SK-N-SH treated with all-trans-retinoic acid at 6 μM for 48 hours (cell line): ENCODE measurements around the gene HOXD11.

ENCODE experiments used
- ATAC-seq: fragments of 200-7000 bp; cut with Tn5 transposase; 3 replicates; pipeline ENCODE4 v1.9.1; 2020; ENCODE audit warnings: mild to moderate bottlenecking, moderate library complexity
- ESRRG ChIP-seq: fragments of 250-450 bp; sonication (Bioruptor Pico); IDR thresholded peaks from 2 replicates; pipeline ENCODE4 v1.6.1; 2021; ENCODE audit warnings: mild to moderate bottlenecking
- GLIS3 ChIP-seq: fragments of 250-450 bp; sonication (Bioruptor Pico); IDR thresholded peaks from 2 replicates; pipeline ENCODE4 v1.5.0; 2020; ENCODE audit warnings: mild to moderate bottlenecking, moderate library complexity
- PATZ1 ChIP-seq: fragments of 250-450 bp; sonication (Bioruptor Pico); IDR thresholded peaks from 2 replicates; pipeline ENCODE4 v1.8.0; 2020; ENCODE audit warnings: mild to moderate bottlenecking, moderate library complexity, borderline replicate concordance
- PPARA ChIP-seq: fragments of 250-450 bp; sonication (Bioruptor Pico); IDR thresholded peaks from 2 replicates; pipeline ENCODE4 v1.5.0; 2020; ENCODE audit warnings: mild to moderate bottlenecking, borderline replicate concordance
- TCF4 ChIP-seq: fragments of 250-450 bp; sonication (Bioruptor Pico); IDR thresholded peaks from 2 replicates; pipeline ENCODE4 v1.8.0; 2021; ENCODE audit warnings: mild to moderate bottlenecking, moderate library complexity, borderline replicate concordance
- TOX ChIP-seq: fragments of 250-450 bp; sonication (Bioruptor Pico); IDR thresholded peaks from 2 replicates; pipeline ENCODE4 v1.8.0; 2021; ENCODE audit warnings: mild to moderate bottlenecking, moderate library complexity, borderline replicate concordance
- ZC3H10 ChIP-seq: fragments of 250-450 bp; sonication (Bioruptor Pico); IDR thresholded peaks from 2 replicates; pipeline ENCODE4 v1.5.1; 2021; ENCODE audit warnings: mild to moderate bottlenecking, moderate library complexity
- ZFP30 ChIP-seq: fragments of 450-650 bp; formaldehyde crosslinking; IDR thresholded peaks from 2 replicates; pipeline ENCODE4 v1.5.0; 2022; ENCODE audit warnings: mild to moderate bottlenecking, moderate library complexity
- ZNF70 ChIP-seq: fragments of 450-650 bp; formaldehyde crosslinking; IDR thresholded peaks from 2 replicates; pipeline ENCODE4 v1.5.0; 2020; ENCODE audit warnings: mild to moderate bottlenecking, moderate library complexity
- TF ChIP-seq, protein P1 (sequence below): fragments of 250-450 bp; sonication (Bioruptor Pico); IDR thresholded peaks from 2 replicates; pipeline ENCODE4 v1.5.1; 2021; ENCODE audit warnings: mild to moderate bottlenecking, moderate library complexity

Gene HOXD11

GRCh38 chr2:176158855-176159662 lies 52.0 kb downstream of the HOXD11 start:
- 0 out of 3 replicates have a peak, but pooled peaks have one; percentile 11 for ATAC-seq
- TF ChIP-seq PATZ1 (CRISPR knock-in tag) (no peak), TOX (CRISPR knock-in tag) (no peak), PPARA (no peak), ZFP30 (CRISPR knock-in tag) (no peak), GLIS3 (CRISPR knock-in tag) (no peak), ZNF70 (CRISPR knock-in tag) (no peak), TCF4 (CRISPR knock-in tag) (no peak), ZC3H10 (CRISPR knock-in tag) (no peak), ESRRG (CRISPR knock-in tag) (no peak)
- TF ChIP-seq, protein P1, sequence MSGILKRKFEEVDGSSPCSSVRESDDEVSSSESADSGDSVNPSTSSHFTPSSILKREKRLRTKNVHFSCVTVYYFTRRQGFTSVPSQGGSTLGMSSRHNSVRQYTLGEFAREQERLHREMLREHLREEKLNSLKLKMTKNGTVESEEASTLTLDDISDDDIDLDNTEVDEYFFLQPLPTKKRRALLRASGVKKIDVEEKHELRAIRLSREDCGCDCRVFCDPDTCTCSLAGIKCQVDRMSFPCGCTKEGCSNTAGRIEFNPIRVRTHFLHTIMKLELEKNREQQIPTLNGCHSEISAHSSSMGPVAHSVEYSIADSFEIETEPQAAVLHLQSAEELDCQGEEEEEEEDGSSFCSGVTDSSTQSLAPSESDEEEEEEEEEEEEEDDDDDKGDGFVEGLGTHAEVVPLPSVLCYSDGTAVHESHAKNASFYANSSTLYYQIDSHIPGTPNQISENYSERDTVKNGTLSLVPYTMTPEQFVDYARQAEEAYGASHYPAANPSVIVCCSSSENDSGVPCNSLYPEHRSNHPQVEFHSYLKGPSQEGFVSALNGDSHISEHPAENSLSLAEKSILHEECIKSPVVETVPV (CRISPR knock-in tag): no peak
